GM12891 (cell line): ENCODE data around the gene MOGAT2.

Experiments
- POLR2A ChIP-seq: IDR thresholded peaks from 2 replicates; pipeline ENCODE4 v1.6.1; 2011; ENCODE audit warnings: low read depth, low read length, control low read depth
- POLR2AphosphoS5 ChIP-seq: IDR thresholded peaks from 2 replicates; pipeline ENCODE4 v1.6.1; 2011; ENCODE audit warnings: low read depth, low read length, control low read depth
- POU2F2 ChIP-seq: IDR thresholded peaks from 2 replicates; pipeline ENCODE4 v1.6.1; 2011; ENCODE audit warnings: low read depth, mild to moderate bottlenecking, control low read depth, low read length, moderate library complexity
- TAF1 ChIP-seq: IDR thresholded peaks from 2 replicates; pipeline ENCODE4 v1.6.1; 2011; ENCODE audit warnings: low read depth, low read length, control low read depth

DNA sequence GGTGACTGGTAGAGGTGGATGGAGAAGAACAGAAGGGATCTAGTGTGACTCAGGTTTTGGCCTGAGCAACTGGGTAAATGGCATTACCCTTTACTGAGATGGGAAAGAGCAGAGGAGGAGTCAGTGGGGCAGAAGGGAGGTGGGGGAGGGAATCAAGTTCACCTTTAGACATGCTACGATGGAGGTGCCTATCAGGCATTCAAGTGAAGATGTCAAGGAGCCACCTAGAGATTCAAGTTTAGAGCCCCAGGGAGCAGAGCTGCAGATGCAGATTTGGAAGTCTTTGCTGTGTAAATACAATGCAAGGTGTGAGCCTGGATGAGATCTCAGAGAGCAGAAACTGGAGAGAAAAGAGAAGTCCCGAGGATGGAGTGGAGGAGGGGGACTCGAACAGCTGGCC, 979 bp upstream of the MOGAT2 start:
- TF ChIP-seq POLR2AphosphoS5 (no peak), POLR2A (no peak), POU2F2 (no peak), TAF1 (no peak)
